Erythroblast (primary cell): ENCODE data around the gene TOX2.

Experiments used
- GATA1 ChIP-seq: IDR thresholded peaks from 2 replicates; pipeline ENCODE4 v1.6.1; 2011; ENCODE audit warnings: low read depth, mild to moderate bottlenecking, control low read depth, low read length, moderate library complexity
- POLR2A ChIP-seq: IDR thresholded peaks from 2 replicates; pipeline ENCODE4 v1.6.1; 2011; ENCODE audit warnings: mild to moderate bottlenecking, low read length

DNA sequence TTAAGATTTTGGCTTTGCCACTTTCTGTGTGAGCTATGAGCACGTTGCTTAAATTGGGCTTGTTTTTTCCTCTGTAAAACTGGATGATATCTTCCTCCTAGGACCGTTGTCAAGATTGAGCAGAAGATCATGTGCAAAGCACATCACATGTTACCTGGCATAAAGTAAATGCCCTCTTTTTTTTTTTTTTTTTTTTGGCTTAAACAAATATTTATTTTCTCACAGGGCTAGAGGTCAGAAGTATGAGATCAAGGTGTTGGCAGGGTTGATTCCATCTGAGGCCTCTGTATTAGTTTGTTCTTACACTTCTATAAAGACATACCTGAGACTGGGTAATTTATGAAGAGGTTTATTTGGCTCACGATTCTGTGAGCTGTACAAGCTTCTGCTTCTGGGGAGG lies 42.7 kb downstream of the TOX2 start:
- TF ChIP-seq POLR2A = no peak
- TF ChIP-seq GATA1 = no peak
